ENCODE measurements around the gene ODAD2. TPM values are rescaled to one million over a fixed set of nuclear protein-coding genes. Genes with fewer than 3 reads are reported as not detected.

The ODAD2 gene
- total RNA-seq, 1 experiment from 2014 or later: 4.1 TPM

DNA sequence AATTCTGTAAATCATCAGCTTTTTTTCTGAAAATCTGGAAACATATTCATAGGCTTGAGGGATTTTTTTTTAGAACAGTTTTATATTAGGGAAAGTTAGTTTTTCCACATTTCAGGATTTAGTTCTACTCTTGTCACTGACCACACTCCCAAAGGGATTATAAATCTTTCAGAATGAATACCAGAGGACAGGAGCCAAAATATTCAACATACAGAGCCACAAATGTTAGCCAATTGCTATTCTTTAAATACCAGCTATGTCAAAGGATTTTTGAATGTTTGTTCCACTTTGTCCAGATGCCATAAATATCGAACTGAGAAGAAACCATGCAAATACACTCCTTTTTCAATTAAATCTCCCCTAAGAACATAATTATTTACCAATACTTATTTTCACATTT lies 50.7 kb downstream of the ODAD2 start (continued):
- TF ChIP-seq, protein P1, sequence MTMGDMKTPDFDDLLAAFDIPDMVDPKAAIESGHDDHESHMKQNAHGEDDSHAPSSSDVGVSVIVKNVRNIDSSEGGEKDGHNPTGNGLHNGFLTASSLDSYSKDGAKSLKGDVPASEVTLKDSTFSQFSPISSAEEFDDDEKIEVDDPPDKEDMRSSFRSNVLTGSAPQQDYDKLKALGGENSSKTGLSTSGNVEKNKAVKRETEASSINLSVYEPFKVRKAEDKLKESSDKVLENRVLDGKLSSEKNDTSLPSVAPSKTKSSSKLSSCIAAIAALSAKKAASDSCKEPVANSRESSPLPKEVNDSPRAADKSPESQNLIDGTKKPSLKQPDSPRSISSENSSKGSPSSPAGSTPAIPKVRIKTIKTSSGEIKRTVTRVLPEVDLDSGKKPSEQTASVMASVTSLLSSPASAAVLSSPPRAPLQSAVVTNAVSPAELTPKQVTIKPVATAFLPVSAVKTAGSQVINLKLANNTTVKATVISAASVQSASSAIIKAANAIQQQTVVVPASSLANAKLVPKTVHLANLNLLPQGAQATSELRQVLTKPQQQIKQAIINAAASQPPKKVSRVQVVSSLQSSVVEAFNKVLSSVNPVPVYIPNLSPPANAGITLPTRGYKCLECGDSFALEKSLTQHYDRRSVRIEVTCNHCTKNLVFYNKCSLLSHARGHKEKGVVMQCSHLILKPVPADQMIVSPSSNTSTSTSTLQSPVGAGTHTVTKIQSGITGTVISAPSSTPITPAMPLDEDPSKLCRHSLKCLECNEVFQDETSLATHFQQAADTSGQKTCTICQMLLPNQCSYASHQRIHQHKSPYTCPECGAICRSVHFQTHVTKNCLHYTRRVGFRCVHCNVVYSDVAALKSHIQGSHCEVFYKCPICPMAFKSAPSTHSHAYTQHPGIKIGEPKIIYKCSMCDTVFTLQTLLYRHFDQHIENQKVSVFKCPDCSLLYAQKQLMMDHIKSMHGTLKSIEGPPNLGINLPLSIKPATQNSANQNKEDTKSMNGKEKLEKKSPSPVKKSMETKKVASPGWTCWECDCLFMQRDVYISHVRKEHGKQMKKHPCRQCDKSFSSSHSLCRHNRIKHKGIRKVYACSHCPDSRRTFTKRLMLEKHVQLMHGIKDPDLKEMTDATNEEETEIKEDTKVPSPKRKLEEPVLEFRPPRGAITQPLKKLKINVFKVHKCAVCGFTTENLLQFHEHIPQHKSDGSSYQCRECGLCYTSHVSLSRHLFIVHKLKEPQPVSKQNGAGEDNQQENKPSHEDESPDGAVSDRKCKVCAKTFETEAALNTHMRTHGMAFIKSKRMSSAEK (CRISPR knock-in tag; IDR thresholded peaks at IDR 0.05; ENCODE audit: borderline replicate concordance): no peak
- TF ChIP-seq, protein P2, sequence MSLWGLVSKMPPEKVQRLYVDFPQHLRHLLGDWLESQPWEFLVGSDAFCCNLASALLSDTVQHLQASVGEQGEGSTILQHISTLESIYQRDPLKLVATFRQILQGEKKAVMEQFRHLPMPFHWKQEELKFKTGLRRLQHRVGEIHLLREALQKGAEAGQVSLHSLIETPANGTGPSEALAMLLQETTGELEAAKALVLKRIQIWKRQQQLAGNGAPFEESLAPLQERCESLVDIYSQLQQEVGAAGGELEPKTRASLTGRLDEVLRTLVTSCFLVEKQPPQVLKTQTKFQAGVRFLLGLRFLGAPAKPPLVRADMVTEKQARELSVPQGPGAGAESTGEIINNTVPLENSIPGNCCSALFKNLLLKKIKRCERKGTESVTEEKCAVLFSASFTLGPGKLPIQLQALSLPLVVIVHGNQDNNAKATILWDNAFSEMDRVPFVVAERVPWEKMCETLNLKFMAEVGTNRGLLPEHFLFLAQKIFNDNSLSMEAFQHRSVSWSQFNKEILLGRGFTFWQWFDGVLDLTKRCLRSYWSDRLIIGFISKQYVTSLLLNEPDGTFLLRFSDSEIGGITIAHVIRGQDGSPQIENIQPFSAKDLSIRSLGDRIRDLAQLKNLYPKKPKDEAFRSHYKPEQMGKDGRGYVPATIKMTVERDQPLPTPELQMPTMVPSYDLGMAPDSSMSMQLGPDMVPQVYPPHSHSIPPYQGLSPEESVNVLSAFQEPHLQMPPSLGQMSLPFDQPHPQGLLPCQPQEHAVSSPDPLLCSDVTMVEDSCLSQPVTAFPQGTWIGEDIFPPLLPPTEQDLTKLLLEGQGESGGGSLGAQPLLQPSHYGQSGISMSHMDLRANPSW (CRISPR knock-in tag; conservative IDR thresholded peaks at IDR 0.05; ENCODE audit: low read depth): no peak
- TF ChIP-seq, protein P3, sequence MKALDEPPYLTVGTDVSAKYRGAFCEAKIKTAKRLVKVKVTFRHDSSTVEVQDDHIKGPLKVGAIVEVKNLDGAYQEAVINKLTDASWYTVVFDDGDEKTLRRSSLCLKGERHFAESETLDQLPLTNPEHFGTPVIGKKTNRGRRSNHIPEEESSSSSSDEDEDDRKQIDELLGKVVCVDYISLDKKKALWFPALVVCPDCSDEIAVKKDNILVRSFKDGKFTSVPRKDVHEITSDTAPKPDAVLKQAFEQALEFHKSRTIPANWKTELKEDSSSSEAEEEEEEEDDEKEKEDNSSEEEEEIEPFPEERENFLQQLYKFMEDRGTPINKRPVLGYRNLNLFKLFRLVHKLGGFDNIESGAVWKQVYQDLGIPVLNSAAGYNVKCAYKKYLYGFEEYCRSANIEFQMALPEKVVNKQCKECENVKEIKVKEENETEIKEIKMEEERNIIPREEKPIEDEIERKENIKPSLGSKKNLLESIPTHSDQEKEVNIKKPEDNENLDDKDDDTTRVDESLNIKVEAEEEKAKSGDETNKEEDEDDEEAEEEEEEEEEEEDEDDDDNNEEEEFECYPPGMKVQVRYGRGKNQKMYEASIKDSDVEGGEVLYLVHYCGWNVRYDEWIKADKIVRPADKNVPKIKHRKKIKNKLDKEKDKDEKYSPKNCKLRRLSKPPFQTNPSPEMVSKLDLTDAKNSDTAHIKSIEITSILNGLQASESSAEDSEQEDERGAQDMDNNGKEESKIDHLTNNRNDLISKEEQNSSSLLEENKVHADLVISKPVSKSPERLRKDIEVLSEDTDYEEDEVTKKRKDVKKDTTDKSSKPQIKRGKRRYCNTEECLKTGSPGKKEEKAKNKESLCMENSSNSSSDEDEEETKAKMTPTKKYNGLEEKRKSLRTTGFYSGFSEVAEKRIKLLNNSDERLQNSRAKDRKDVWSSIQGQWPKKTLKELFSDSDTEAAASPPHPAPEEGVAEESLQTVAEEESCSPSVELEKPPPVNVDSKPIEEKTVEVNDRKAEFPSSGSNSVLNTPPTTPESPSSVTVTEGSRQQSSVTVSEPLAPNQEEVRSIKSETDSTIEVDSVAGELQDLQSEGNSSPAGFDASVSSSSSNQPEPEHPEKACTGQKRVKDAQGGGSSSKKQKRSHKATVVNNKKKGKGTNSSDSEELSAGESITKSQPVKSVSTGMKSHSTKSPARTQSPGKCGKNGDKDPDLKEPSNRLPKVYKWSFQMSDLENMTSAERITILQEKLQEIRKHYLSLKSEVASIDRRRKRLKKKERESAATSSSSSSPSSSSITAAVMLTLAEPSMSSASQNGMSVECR (CRISPR knock-in tag; IDR thresholded peaks at IDR 0.05; ENCODE audit: borderline replicate concordance): no peak
- TF ChIP-seq, protein P4, sequence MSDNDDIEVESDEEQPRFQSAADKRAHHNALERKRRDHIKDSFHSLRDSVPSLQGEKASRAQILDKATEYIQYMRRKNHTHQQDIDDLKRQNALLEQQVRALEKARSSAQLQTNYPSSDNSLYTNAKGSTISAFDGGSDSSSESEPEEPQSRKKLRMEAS (CRISPR knock-in tag; IDR thresholded peaks at IDR 0.05): no peak
- TF ChIP-seq GRHL2 (CRISPR knock-in tag; IDR thresholded peaks at IDR 0.05; ENCODE audit: insufficient replicate concordance, severe bottlenecking) (no peak), HMGA2 (CRISPR knock-in tag; IDR thresholded peaks at IDR 0.05) (no peak)
- TF ChIP-seq, protein P5, sequence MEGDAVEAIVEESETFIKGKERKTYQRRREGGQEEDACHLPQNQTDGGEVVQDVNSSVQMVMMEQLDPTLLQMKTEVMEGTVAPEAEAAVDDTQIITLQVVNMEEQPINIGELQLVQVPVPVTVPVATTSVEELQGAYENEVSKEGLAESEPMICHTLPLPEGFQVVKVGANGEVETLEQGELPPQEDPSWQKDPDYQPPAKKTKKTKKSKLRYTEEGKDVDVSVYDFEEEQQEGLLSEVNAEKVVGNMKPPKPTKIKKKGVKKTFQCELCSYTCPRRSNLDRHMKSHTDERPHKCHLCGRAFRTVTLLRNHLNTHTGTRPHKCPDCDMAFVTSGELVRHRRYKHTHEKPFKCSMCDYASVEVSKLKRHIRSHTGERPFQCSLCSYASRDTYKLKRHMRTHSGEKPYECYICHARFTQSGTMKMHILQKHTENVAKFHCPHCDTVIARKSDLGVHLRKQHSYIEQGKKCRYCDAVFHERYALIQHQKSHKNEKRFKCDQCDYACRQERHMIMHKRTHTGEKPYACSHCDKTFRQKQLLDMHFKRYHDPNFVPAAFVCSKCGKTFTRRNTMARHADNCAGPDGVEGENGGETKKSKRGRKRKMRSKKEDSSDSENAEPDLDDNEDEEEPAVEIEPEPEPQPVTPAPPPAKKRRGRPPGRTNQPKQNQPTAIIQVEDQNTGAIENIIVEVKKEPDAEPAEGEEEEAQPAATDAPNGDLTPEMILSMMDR (IDR thresholded peaks at IDR 0.05): no peak

DNA sequence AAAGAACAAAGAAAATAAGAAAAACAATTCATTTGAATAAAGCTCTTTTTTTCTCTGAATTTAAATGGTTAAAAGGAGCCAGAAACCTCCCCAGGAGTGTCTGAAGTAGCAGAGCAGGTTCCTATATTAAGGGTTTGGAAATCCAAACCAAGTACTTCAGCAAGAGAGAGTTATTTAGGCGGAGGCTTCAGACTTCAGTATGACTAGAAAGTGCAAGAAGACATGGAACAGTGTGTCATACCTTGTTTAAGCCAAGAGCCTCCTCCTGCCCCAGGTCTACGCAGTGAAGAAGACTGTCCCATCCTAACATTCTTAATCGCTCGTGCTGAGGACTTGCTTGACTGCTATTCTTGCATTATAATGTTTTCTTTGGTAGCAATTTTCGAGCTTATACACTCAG lies 51.3 kb downstream of the ODAD2 start:
- CTCF ChIA-PET: no interaction called here
- no peaks in the 10 kb centered on the region for H3K27me3 Mint-ChIP-seq (ENCODE audit: low read depth)
- no peak for ATAC-seq

More for the DNA sequence above, 51.3 kb downstream of the ODAD2 start:
- H3K4me3 Mint-ChIP-seq: no peak overlapping the region
- no peaks in the 10 kb centered on the region for H3K9me3 Mint-ChIP-seq
- POLR2A ChIA-PET: interaction anchor here (0.6 kb wide), 1 partner anchor 23 kb away, joined by 5 read pairs; no protein-coding TSS in a partner anchor
- no peaks in the 10 kb centered on the region for H3K36me3 Mint-ChIP-seq
- H3K27ac Mint-ChIP-seq: no peak overlapping the region
- no peak for TF ChIP-seq RORB (CRISPR knock-in tag; IDR thresholded peaks at IDR 0.05)
- no peak for TF ChIP-seq TP53 (CRISPR knock-in tag; IDR thresholded peaks at IDR 0.05)
- no peak for TF ChIP-seq NR3C1 (CRISPR knock-in tag; conservative IDR thresholded peaks at IDR 0.05; ENCODE audit: low read depth)
- TF ChIP-seq GTF2I (CRISPR knock-in tag; conservative IDR thresholded peaks at IDR 0.05): no peak
- TF ChIP-seq, protein P5 (IDR thresholded peaks at IDR 0.05): no peak
- no peak for TF ChIP-seq OVOL2 (CRISPR knock-in tag; IDR thresholded peaks at IDR 0.05; ENCODE audit: borderline replicate concordance)
- TF ChIP-seq FOXJ3 (CRISPR knock-in tag; IDR thresholded peaks at IDR 0.05; ENCODE audit: borderline replicate concordance): no peak
- TF ChIP-seq, protein P6, sequence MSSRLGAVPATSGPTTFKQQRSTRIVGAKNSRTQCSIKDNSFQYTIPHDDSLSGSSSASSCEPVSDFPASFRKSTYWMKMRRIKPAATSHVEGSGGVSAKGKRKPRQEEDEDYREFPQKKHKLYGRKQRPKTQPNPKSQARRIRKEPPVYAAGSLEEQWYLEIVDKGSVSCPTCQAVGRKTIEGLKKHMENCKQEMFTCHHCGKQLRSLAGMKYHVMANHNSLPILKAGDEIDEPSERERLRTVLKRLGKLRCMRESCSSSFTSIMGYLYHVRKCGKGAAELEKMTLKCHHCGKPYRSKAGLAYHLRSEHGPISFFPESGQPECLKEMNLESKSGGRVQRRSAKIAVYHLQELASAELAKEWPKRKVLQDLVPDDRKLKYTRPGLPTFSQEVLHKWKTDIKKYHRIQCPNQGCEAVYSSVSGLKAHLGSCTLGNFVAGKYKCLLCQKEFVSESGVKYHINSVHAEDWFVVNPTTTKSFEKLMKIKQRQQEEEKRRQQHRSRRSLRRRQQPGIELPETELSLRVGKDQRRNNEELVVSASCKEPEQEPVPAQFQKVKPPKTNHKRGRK (CRISPR knock-in tag; IDR thresholded peaks at IDR 0.05; ENCODE audit: borderline replicate concordance): no peak
- no peak for TF ChIP-seq MXD4 (CRISPR knock-in tag; IDR thresholded peaks at IDR 0.05; ENCODE audit: borderline replicate concordance)
- no peak for TF ChIP-seq TEAD1 (CRISPR knock-in tag; IDR thresholded peaks at IDR 0.05)
- no peak for TF ChIP-seq HMGA2 (CRISPR knock-in tag; IDR thresholded peaks at IDR 0.05)
- TF ChIP-seq TCF7 (CRISPR knock-in tag; IDR thresholded peaks at IDR 0.05; ENCODE audit: low read depth): no peak
- peaks cover 9% of the 10 kb centered on the region for H3K4me1 Mint-ChIP-seq
- no peak for DNase-seq (ENCODE audit: low spot score)

Data from WTC11 (cell line).